ENCODE data around the gene C5.

C5 gene

DNA sequence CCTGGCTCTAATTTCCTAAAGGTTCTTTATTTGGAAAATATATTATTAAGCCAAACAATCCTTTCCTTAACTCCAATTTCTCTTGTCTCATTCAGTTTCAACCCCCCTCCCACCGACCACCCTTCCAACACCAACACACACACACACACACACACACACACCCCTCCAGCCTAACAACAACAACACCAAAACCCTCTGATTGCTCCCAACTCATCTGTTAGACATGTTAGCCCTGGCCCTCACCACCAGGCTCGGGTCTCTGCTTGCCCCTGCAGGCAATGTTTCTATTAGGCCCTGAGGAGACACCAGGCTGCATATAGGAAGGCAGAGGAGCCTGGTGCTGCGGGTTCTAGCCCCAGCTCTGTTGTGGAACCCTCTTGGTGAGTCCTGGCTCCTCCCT is 105.1 kb downstream of the C5 start:
- Histone ChIP-seq H2AK5ac (ENCODE audit: low read length, severe bottlenecking) (peak overlapping the region; percentile 32), H3K23ac (ENCODE audit: low read length in 2 of 2) (no peak overlapping the region), H4K91ac (ENCODE audit: low read length) (no peak overlapping the region), H2BK12ac (ENCODE audit: low read length in 2 of 2) (no peak overlapping the region), H3K18ac (ENCODE audit: low read depth in 1 of 2, low read length in 2 of 2) (no peak overlapping the region), H4K8ac (ENCODE audit: low read length) (no peak overlapping the region), H3K36me3 (ENCODE audit: control insufficient read depth in 1 of 2, insufficient read depth in 2 of 2, low read depth in 1 of 2, low read length in 2 of 2) (no peaks in the 10 kb centered on the region), H2BK120ac (ENCODE audit: low read depth, low read length) (no peak overlapping the region), H3K4me1 (ENCODE audit: control insufficient read depth, insufficient read depth, low read depth, low read length) (peaks cover 11% of the 10 kb centered on the region), H2BK15ac (ENCODE audit: low read depth, poor library complexity, severe bottlenecking) (no peak overlapping the region), H3K9ac (ENCODE audit: low read length) (no peak overlapping the region), H3K4me3 (ENCODE audit: insufficient read depth in 1 of 2, low read depth in 1 of 2, low read length in 2 of 2) (no peak overlapping the region), H2BK5ac (ENCODE audit: low read depth, low read length, poor library complexity, severe bottlenecking) (no peak overlapping the region), H3K79me1 (replicated peaks; ENCODE audit: low read length, poor library complexity, severe bottlenecking) (no peaks in the 10 kb centered on the region), H2AFZ (ENCODE audit: low read depth, low read length) (peak overlapping the region; percentile 16), H3K27me3 (ENCODE audit: control insufficient read depth in 1 of 2, insufficient read depth in 1 of 2, low read length in 2 of 2) (no peaks in the 10 kb centered on the region), H3K27ac (ENCODE audit: low read length, poor library complexity, severe bottlenecking) (no peak overlapping the region), H3K4ac (ENCODE audit: low read depth in 1 of 2, low read length in 2 of 2) (no peak overlapping the region), H3K4me2 (ENCODE audit: low read length, poor library complexity, severe bottlenecking) (no peak overlapping the region), H3K9me3 (ENCODE audit: control insufficient read depth, low read length) (no peaks in the 10 kb centered on the region), H3K14ac (ENCODE audit: low read length in 2 of 2) (peak overlapping the region in 1 of 2 experiments; percentile 45)
- DNase-seq, result no peak
- WGBS, result 88% methylated on average over 3 of the region's 3 CpGs

DNA sequence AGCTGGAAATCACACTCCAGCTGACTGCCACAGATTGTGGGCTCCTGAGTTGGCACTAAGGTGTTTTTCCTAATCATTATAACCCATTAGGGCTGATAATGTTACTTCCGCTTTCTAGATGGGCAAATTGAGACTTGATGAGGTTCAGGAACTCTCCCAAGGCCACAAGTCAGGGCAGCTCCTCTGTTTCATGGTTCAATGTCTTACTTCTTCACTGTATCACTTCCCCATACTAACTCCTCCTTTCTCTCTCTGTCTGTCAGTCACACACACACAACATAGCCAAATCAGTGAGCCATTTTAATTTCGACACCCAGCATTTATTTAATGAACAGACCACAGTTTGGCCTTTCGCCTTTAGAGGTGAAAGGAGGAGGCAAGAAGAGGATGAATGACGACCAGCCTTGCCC is 105.6 kb downstream of the C5 start:
- 85% methylated on average over 4 of the region's 4 CpGs for WGBS
- H3K27ac ChIP-seq (ENCODE audit: low read length, poor library complexity, severe bottlenecking), result no peak overlapping the region
- no peak overlapping the region for H2BK12ac ChIP-seq (ENCODE audit: low read length in 2 of 2)
- no peaks in the 10 kb centered on the region for H3K36me3 ChIP-seq (ENCODE audit: control insufficient read depth in 1 of 2, insufficient read depth in 2 of 2, low read depth in 1 of 2, low read length in 2 of 2)
- no peaks in the 10 kb centered on the region for H3K79me1 ChIP-seq (replicated peaks; ENCODE audit: low read length, poor library complexity, severe bottlenecking)
- no peak for DNase-seq
- H3K23ac ChIP-seq (ENCODE audit: low read length in 2 of 2), result no peak overlapping the region
- no peak overlapping the region for H3K14ac ChIP-seq (ENCODE audit: low read length in 2 of 2)
- no peak overlapping the region for H3K4me3 ChIP-seq (ENCODE audit: insufficient read depth in 1 of 2, low read depth in 1 of 2, low read length in 2 of 2)
- H3K9ac ChIP-seq (ENCODE audit: low read length), result no peak overlapping the region
- no peak overlapping the region for H2AFZ ChIP-seq (ENCODE audit: low read depth, low read length)
- H2AK5ac ChIP-seq (ENCODE audit: low read length, severe bottlenecking), result no peak overlapping the region
- H3K18ac ChIP-seq (ENCODE audit: low read depth in 1 of 2, low read length in 2 of 2), result no peak overlapping the region
- no peaks in the 10 kb centered on the region for H3K9me3 ChIP-seq (ENCODE audit: control insufficient read depth, low read length)
- no peak overlapping the region for H2BK15ac ChIP-seq (ENCODE audit: low read depth, poor library complexity, severe bottlenecking)
- H2BK5ac ChIP-seq (ENCODE audit: low read depth, low read length, poor library complexity, severe bottlenecking), result no peak overlapping the region
- H2BK120ac ChIP-seq (ENCODE audit: low read depth, low read length), result no peak overlapping the region
- no peak overlapping the region for H3K4ac ChIP-seq (ENCODE audit: low read depth in 1 of 2, low read length in 2 of 2)
- H3K4me2 ChIP-seq (ENCODE audit: low read length, poor library complexity, severe bottlenecking), result no peak overlapping the region
- no peak overlapping the region for H4K8ac ChIP-seq (ENCODE audit: low read length)
- no peak overlapping the region for H4K91ac ChIP-seq (ENCODE audit: low read length)
- peaks cover 11% of the 10 kb centered on the region for H3K4me1 ChIP-seq (ENCODE audit: control insufficient read depth, insufficient read depth, low read depth, low read length)
- no peaks in the 10 kb centered on the region for H3K27me3 ChIP-seq (ENCODE audit: control insufficient read depth in 1 of 2, insufficient read depth in 1 of 2, low read length in 2 of 2)

DNA sequence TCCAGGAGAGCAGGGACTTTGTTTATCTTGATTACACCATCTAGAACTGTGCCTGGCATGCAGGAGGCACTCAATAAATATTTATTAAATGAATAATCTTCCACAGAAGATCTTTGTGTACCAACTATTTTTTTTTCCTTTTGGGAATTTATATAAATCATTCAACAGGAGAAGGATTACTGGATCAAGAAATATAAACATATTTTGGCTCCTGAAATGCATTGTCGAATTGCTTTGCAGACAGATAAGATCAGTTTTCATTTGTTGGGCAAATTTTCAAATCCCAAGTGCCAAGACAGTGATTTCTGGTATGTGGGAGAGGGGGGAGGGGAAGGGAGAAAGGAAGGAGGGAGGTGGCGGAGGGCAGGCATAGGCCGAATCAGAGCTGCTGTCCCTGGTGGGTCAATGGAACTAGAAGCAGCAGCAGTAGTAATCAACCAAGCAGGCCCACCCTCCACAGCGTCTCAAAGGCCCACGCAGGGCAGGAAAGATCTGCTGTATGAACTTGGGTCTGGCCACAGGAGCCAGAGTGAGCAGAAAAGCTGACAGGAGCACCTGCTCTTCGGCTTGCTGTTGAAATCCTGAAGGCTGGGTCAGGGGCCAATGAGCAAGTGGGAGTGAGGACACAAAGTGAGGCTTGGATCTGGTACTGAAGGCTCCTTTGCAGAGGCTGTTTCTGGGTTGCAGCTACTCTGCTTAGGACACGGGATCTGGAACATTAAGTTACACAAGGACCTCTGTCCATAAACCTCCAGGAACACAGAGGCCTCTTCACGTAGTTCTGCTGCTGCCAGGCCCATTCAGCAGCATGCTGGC is 107.7 kb downstream of the C5 start:
- H4K91ac ChIP-seq (ENCODE audit: low read length), result peak overlapping the region; percentile 63
- peak overlapping the region; percentile 7 for H3K9ac ChIP-seq (ENCODE audit: low read length)
- 54% methylated on average over 8 of the region's 8 CpGs for WGBS
- H3K27me3 ChIP-seq (ENCODE audit: control insufficient read depth in 1 of 2, insufficient read depth in 1 of 2, low read length in 2 of 2), result no peaks in the 10 kb centered on the region
- H3K36me3 ChIP-seq (ENCODE audit: control insufficient read depth in 1 of 2, insufficient read depth in 2 of 2, low read depth in 1 of 2, low read length in 2 of 2), result no peaks in the 10 kb centered on the region
- H3K4me2 ChIP-seq (ENCODE audit: low read length, poor library complexity, severe bottlenecking), result no peak overlapping the region
- no peak overlapping the region for H3K4ac ChIP-seq (ENCODE audit: low read depth in 1 of 2, low read length in 2 of 2)
- DNase-seq, result no peak
- H2BK12ac ChIP-seq (ENCODE audit: low read length in 2 of 2), result peak overlapping the region in 1 of 2 experiments; percentile 35
- peak overlapping the region; percentile 0 for H2BK15ac ChIP-seq (ENCODE audit: low read depth, poor library complexity, severe bottlenecking)
- no peak overlapping the region for H3K4me3 ChIP-seq (ENCODE audit: insufficient read depth in 1 of 2, low read depth in 1 of 2, low read length in 2 of 2)
- no peak overlapping the region for H3K14ac ChIP-seq (ENCODE audit: low read length in 2 of 2)
- peaks cover 11% of the 10 kb centered on the region for H3K4me1 ChIP-seq (ENCODE audit: control insufficient read depth, insufficient read depth, low read depth, low read length)
- H3K18ac ChIP-seq (ENCODE audit: low read depth in 1 of 2, low read length in 2 of 2), result peak overlapping the region in 1 of 2 experiments; percentile 74
- H2BK5ac ChIP-seq (ENCODE audit: low read depth, low read length, poor library complexity, severe bottlenecking), result no peak overlapping the region
- no peak overlapping the region for H3K27ac ChIP-seq (ENCODE audit: low read length, poor library complexity, severe bottlenecking)
- no peaks in the 10 kb centered on the region for H3K9me3 ChIP-seq (ENCODE audit: control insufficient read depth, low read length)
- no peaks in the 10 kb centered on the region for H3K79me1 ChIP-seq (replicated peaks; ENCODE audit: low read length, poor library complexity, severe bottlenecking)
- H2BK120ac ChIP-seq (ENCODE audit: low read depth, low read length), result no peak overlapping the region
- H3K23ac ChIP-seq (ENCODE audit: low read length in 2 of 2), result no peak overlapping the region
- peak overlapping the region; percentile 61 for H2AK5ac ChIP-seq (ENCODE audit: low read length, severe bottlenecking)
- H2AFZ ChIP-seq (ENCODE audit: low read depth, low read length), result peak overlapping the region; percentile 78
- no peak overlapping the region for H4K8ac ChIP-seq (ENCODE audit: low read length)

DNA sequence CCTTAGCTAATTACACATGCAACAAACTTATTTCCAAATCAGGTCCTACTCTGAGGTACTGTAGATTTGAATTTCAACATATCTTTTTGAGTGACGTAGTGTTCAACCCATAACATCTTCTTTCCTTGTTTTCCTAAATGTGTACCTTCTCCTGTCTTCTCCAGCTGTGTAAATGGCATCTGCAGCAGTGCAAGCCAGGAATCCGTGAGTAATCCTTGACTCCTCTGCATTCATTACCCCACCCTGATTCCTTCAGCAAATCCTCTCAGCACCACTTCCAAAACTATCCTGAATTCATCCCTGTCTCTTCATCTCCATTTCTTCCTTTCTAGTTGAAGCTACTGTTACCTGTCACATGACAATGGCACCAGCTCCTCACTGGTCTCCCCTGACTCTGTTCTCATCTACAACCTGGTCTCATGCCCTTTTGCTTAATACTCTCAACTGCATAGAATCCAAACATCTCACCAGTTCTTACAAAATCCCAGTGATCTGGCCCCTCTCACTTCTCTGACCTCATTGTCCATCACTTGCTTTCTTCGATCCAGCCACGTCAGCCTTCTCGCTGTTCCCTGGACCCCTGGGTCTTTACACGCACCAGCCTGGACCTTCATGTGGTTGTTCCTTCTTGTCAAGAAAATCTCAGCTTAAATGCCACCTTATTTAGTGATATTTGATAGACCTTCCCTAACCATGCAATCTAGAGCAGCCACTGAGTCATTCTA is 108.9 kb downstream of the C5 start:
- 92% methylated on average over 6 of the region's 6 CpGs for WGBS
- Histone ChIP-seq H2BK120ac (ENCODE audit: low read depth, low read length) (no peak overlapping the region), H4K91ac (ENCODE audit: low read length) (no peak overlapping the region), H2BK12ac (ENCODE audit: low read length in 2 of 2) (peak overlapping the region in 1 of 2 experiments; percentile 32), H3K4me1 (ENCODE audit: control insufficient read depth, insufficient read depth, low read depth, low read length) (peaks cover 12% of the 10 kb centered on the region), H3K18ac (ENCODE audit: low read depth in 1 of 2, low read length in 2 of 2) (no peak overlapping the region), H2BK15ac (ENCODE audit: low read depth, poor library complexity, severe bottlenecking) (no peak overlapping the region), H2AFZ (ENCODE audit: low read depth, low read length) (no peak overlapping the region), H3K79me1 (replicated peaks; ENCODE audit: low read length, poor library complexity, severe bottlenecking) (no peaks in the 10 kb centered on the region), H2AK5ac (ENCODE audit: low read length, severe bottlenecking) (peak overlapping the region; percentile 9), H3K9ac (ENCODE audit: low read length) (peak overlapping the region; percentile 33), H3K4me3 (ENCODE audit: insufficient read depth in 1 of 2, low read depth in 1 of 2, low read length in 2 of 2) (peak overlapping the region in 1 of 2 experiments; percentile 30), H3K27ac (ENCODE audit: low read length, poor library complexity, severe bottlenecking) (no peak overlapping the region), H3K23ac (ENCODE audit: low read length in 2 of 2) (no peak overlapping the region), H3K36me3 (ENCODE audit: control insufficient read depth in 1 of 2, insufficient read depth in 2 of 2, low read depth in 1 of 2, low read length in 2 of 2) (no peaks in the 10 kb centered on the region), H3K14ac (ENCODE audit: low read length in 2 of 2) (no peak overlapping the region), H3K4me2 (ENCODE audit: low read length, poor library complexity, severe bottlenecking) (no peak overlapping the region), H2BK5ac (ENCODE audit: low read depth, low read length, poor library complexity, severe bottlenecking) (no peak overlapping the region), H4K8ac (ENCODE audit: low read length) (no peak overlapping the region), H3K4ac (ENCODE audit: low read depth in 1 of 2, low read length in 2 of 2) (no peak overlapping the region), H3K9me3 (ENCODE audit: control insufficient read depth, low read length) (no peaks in the 10 kb centered on the region), H3K27me3 (ENCODE audit: control insufficient read depth in 1 of 2, insufficient read depth in 1 of 2, low read length in 2 of 2) (no peaks in the 10 kb centered on the region)
- DNase-seq, result no peak

Data from mesenchymal stem cell (in vitro differentiated cells and primary cell).